GM12873 (cell line): ENCODE results near the gene GPR137.

Experiments used
- TF ChIP-seq, protein P1 (sequence below): IDR thresholded peaks from 2 replicates; pipeline ENCODE4 v1.5.1; 2012; ENCODE audit warnings: low read depth, mild to moderate bottlenecking, moderate library complexity, low read length, control low read depth; ENCODE audit not compliant: insufficient read depth; ENCODE audit errors: missing control alignments

The GPR137 gene, protein sequence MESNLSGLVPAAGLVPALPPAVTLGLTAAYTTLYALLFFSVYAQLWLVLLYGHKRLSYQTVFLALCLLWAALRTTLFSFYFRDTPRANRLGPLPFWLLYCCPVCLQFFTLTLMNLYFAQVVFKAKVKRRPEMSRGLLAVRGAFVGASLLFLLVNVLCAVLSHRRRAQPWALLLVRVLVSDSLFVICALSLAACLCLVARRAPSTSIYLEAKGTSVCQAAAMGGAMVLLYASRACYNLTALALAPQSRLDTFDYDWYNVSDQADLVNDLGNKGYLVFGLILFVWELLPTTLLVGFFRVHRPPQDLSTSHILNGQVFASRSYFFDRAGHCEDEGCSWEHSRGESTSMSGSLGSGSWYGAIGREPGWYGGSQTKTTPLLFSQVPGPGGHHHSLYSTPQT

DNA sequence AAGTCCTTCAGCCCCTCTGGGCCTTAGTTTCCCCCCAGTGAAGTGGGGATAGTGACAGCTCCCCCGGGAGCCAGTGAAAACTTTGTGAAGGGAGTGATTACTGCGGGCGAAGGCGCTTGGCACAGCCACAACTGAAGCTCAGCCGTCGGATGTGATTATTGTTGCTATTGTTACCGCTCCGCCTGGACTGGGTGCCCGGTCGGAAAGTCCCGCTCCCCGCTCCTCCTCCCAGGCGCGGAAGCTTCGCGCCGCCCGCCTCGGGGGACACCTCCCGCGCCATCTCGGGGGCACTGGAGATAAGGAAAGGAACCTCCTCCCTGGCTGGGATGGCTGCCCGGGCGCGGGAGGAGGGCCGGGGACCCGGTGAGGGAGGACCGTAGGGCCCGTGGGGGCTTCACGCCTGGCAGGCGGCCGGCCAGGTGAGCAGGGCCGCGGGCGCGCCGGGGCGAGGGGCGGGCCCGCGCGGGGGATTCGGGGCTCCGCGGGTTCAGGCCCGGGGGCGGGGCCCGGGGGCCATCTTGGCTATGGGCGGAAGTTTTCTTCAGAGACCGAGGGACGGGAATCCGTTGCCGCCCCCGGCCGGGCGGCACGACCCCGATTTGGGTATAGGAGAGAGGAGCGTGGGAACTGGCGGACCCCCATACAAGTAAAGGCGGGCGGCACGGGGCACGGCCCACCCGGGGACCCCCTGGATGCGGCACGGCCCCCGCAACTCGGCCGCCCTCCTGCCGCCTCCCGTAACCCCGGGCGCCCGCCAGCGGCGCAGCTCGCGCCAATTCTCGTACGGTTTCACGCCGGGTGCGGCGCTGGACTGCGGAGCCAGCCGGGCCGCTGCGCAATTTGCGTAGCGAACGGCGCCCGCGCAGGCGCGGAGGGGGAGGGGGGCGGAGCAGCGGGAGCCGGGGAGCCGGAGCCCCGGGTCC lies at the start of gene GPR137:
Gene GPR137, plus strand, starts transcription at position 887 of the 923 bp plus-strand sequence. CDS start 677 bp downstream, outside the sequence.
- TF ChIP-seq, protein P1, sequence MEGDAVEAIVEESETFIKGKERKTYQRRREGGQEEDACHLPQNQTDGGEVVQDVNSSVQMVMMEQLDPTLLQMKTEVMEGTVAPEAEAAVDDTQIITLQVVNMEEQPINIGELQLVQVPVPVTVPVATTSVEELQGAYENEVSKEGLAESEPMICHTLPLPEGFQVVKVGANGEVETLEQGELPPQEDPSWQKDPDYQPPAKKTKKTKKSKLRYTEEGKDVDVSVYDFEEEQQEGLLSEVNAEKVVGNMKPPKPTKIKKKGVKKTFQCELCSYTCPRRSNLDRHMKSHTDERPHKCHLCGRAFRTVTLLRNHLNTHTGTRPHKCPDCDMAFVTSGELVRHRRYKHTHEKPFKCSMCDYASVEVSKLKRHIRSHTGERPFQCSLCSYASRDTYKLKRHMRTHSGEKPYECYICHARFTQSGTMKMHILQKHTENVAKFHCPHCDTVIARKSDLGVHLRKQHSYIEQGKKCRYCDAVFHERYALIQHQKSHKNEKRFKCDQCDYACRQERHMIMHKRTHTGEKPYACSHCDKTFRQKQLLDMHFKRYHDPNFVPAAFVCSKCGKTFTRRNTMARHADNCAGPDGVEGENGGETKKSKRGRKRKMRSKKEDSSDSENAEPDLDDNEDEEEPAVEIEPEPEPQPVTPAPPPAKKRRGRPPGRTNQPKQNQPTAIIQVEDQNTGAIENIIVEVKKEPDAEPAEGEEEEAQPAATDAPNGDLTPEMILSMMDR: no peak

DNA sequence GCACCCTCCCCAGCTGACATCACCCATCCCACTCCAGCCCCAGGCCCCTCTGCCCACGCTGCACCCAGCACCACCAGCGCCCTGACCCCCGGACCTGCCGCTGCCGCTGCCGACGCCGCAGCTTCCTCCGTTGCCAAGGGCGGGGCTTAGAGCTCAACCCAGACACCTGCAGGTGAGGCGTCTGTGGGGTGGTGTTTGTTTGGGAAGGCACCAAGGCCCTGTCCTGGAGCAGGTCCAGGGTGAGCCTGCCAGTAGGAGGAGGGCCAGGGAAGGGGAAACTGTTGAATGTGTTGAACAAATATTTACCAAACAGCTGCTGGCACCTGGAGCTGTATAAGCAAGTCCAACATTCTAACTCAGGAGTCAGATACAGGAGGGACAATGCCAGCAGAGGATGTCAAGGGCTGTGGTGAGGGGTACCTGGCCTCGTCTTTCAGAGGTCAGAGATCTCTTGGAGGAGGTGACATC lies 48.1 kb upstream of the GPR137 start:
- TF ChIP-seq, protein P1: no peak

DNA sequence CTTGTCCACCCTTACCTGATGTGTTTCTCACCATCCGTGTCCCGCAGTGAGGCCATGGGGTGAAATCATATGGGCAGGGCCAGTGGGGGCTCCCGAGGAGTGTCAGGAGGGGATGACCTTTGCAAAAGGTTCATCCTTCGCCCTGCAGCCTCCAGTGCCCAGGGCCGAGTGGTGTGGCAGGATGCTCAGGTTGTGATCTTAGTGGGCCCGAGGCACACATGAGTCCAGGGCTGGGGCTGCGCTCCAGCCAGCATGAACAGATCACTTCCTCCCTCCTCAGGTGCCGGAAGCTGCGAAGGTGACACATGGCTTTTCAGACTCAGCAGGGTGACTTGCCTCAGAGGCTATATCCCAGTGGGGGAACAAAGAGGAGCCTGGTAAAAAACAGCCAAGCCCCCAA lies 47.6 kb upstream of the GPR137 start:
- TF ChIP-seq, protein P1: no peak

DNA sequence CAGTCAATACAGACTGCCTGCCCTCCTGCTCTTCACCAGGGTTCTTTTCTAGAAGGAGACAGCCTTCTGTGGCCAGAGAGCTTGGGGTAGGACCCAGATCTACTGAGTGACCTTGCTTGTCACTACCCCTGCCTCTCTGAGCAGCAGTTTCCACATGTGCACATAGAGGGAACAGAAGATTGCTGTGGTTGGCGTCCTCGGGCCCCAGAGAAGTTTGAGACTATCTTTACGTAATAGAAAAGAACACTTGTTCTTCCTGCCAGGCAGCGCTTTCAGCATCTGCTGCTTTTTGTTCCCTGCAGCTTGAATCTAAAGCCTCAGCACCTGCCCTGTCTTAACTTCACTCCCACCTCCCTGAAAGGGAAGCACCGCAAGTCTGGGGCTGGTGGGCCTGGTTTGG lies 46.6 kb upstream of the GPR137 start:
- TF ChIP-seq, protein P1: no peak

DNA sequence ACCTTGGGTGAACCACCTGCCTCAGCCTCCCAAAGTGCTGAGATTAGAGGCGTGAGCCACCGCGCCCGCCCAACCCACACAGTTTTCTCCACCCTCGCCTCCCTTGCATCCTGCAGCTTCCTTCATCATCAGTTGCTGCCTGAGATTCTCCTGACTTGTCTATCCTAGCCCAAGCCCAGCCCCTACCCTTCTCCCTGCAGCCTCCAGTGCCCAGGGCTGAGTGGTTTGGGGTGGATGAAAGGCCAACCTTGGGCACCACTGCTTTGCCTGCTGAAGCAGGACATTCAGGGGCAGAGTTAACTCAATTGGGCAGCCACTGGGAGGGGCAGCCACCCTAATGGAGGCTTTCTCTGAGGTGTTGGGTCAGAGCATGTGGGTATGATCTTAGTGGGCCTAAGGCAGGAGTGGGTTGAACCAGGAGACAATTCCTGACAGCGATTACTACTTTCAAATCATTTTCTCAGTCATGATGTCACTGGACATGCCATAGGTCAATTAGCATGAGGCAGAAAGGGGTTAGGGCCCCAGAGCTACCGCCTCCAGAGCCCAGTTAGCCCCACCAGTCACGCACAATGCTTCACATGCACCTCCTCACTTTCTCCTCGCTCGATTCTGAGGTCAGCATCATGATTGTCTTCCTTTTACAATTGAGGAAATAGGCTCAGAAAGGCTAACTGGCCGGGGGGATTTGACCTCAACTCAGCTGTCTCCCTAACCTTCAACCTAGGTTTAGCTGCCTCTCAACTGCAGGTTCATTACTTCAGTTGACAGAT lies 45.8 kb upstream of the GPR137 start:
- TF ChIP-seq, protein P1: no peak

DNA sequence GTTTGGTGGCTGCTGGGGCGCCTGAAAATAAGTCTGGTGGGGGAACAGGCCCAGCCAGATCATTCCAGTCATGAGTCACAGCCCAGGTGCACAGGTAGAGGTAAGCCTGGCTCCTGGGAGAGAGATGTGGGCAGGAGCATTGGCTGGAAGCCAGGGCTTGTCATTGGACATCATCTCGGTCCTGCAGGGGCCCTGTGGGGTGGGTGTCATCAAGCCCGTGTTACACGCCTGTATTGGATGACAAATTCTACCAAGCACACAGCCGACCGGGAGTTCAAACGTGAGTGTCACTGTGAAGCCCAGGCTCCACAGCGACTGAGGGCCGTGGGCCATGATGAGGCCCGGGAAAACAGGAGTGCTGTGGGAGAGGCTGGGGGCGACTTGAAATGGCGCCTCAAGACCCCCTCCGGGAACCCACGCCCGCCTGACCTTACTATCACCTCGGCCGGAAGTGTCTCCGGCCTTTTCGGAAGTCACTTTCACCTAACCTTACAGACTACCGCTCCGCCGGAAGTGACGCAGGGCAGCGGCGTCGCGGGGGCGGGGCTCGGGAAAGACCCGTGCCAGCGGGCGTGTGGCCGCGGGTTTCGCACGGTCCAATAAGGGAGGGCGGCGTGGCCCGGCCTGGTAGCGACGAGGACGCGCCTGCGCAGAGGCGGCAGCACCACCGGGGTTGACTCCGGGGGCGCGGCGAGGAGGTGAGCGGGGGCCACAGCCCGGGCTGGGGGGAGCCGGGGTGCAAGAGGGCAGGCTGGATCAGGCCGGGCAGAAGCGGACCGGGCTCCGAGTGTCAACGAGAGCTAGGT lies 45.0 kb upstream of the GPR137 start, which contains the start of gene FKBP2:
Gene FKBP2, plus strand, starts transcription at position 661 of the 806 bp plus-strand sequence. CDS start 1,293 bp downstream, outside the sequence.
- TF ChIP-seq, protein P1: no peak
